Neural cell (in vitro differentiated cells): Measurements from ENCODE around the gene ADIG. TPM values are rescaled to one million over a fixed set of nuclear protein-coding genes. Genes with fewer than 3 reads are reported as not detected.

Experiments
- H2AFZ ChIP-seq: fragments of 200-600, 300-800 bp; sonication (generic), shearing (Covaris generic); 2 replicates; pipeline ENCODE4 v1.6.0; 2014; ENCODE audit warnings: low read depth, mild to moderate bottlenecking, antibody characterized with exemption, low read length, moderate library complexity
- H3F3A ChIP-seq: fragments of 200-600 bp; shearing (Covaris generic); 2 replicates; pipeline ENCODE4 v1.6.1; 2016; ENCODE audit warnings: mild to moderate bottlenecking, moderate library complexity, mixed read lengths, antibody characterized with exemption, low read length; ENCODE audit not compliant: insufficient read depth, poor library complexity, severe bottlenecking
- H3K27ac ChIP-seq: fragments of 200-600, 300-800 bp; sonication (generic), shearing (Covaris generic); 2 replicates; pipeline ENCODE4 v1.5.1; 2014; ENCODE audit warnings: mild to moderate bottlenecking, low read length, moderate library complexity
- H3K27me3 ChIP-seq: fragments of 300-800, 200-600 bp; sonication (generic), shearing (Covaris generic); 2 replicates; pipeline ENCODE4 v1.6.0; 2014; ENCODE audit warnings: mild to moderate bottlenecking, low read depth, low read length, moderate library complexity; ENCODE audit not compliant: insufficient read depth
- H3K36me3 ChIP-seq: fragments of 300-800, 200-600 bp; sonication (generic), shearing (Covaris generic); 2 replicates; pipeline ENCODE4 v1.5.1; 2014; ENCODE audit warnings: mild to moderate bottlenecking, antibody characterized with exemption, low read length, moderate library complexity; ENCODE audit not compliant: insufficient read depth
- H3K4me2 ChIP-seq: fragments of 300-800, 200-600 bp; sonication (generic), shearing (Covaris generic); 2 replicates; pipeline ENCODE4 v1.6.0; 2014; ENCODE audit warnings: mild to moderate bottlenecking, low read length
- H3K4me3 ChIP-seq: fragments of 300-800, 200-600 bp; sonication (generic), shearing (Covaris generic); 2 replicates; pipeline ENCODE4 v1.5.1; 2014; ENCODE audit warnings: mild to moderate bottlenecking, low read length, moderate library complexity
- H3K79me2 ChIP-seq: fragments of 200-600 bp; shearing (Covaris generic); replicated peaks from 2 replicates; pipeline ENCODE4 v1.6.0; 2014; ENCODE audit warnings: mild to moderate bottlenecking, low read length, moderate library complexity; ENCODE audit not compliant: insufficient read depth
- H3K9ac ChIP-seq: fragments of 300-800, 200-600 bp; sonication (generic), shearing (Covaris generic); 2 replicates; pipeline ENCODE4 v1.6.1; 2016; ENCODE audit warnings: mild to moderate bottlenecking, low read length, mixed read lengths
- H3K9me2 ChIP-seq: fragments of 200-600 bp; shearing (Covaris generic); 2 replicates; pipeline ENCODE4 v1.6.1; 2016; ENCODE audit warnings: mild to moderate bottlenecking, low read length, mixed read lengths; ENCODE audit not compliant: insufficient read depth
- H3K9me3 ChIP-seq: fragments of 200-600, 300-800 bp; sonication (generic), shearing (Covaris generic); 2 replicates; pipeline ENCODE4 v1.6.1; 2016; ENCODE audit warnings: mild to moderate bottlenecking, mixed run types, low read length, moderate library complexity, mixed read lengths
- H4K20me1 ChIP-seq: fragments of 200-600 bp; shearing (Covaris generic); 2 replicates; pipeline ENCODE4 v1.6.1; 2016; ENCODE audit warnings: mild to moderate bottlenecking, mixed run types; ENCODE audit not compliant: insufficient read depth
- EP300 ChIP-seq: fragments of 450-650 bp; conservative IDR thresholded peaks from 2 replicates; pipeline ENCODE4 v1.6.1; 2014; ENCODE audit warnings: antibody characterized with exemption, mild to moderate bottlenecking, moderate library complexity; ENCODE audit not compliant: poor library complexity, severe bottlenecking
- EZH2 ChIP-seq: fragments of 200-600, 300-800 bp; shearing (Covaris generic), sonication (generic); IDR thresholded peaks from 2 replicates; pipeline ENCODE4 v1.6.1; 2014; ENCODE audit warnings: antibody characterized with exemption, low read length, borderline replicate concordance, mild to moderate bottlenecking; ENCODE audit not compliant: insufficient read depth, poor library complexity, severe bottlenecking
- MXI1 ChIP-seq: fragments of 450-650 bp; conservative IDR thresholded peaks from 2 replicates; pipeline ENCODE4 v1.6.1; 2014; ENCODE audit warnings: antibody characterized with exemption, mild to moderate bottlenecking; ENCODE audit not compliant: poor library complexity, severe bottlenecking
- POLR2AphosphoS5 ChIP-seq: IDR thresholded peaks from 2 replicates; pipeline ENCODE4 v1.6.1; 2012
- RAD21 ChIP-seq: fragments of 450-650 bp; conservative IDR thresholded peaks from 2 replicates; pipeline ENCODE4 v1.6.1; 2014; ENCODE audit warnings: antibody characterized with exemption, mild to moderate bottlenecking, moderate library complexity
- REST ChIP-seq: IDR thresholded peaks from 2 replicates; pipeline ENCODE4 v1.6.1; 2012; ENCODE audit warnings: borderline replicate concordance
- SMC3 ChIP-seq: fragments of 450-650 bp; conservative IDR thresholded peaks from 2 replicates; pipeline ENCODE4 v1.6.1; 2014; ENCODE audit warnings: antibody characterized with exemption, mild to moderate bottlenecking, moderate library complexity; ENCODE audit not compliant: poor library complexity
- TAF1 ChIP-seq: IDR thresholded peaks from 2 replicates; pipeline ENCODE4 v1.6.1; 2012; ENCODE audit warnings: low read depth
- polyA plus RNA-seq: library from polyadenylated mRNA; depleted of rRNA; stranded (reverse); fragments of >200 nt; gene quantifications from 2 replicates; pipeline ENCODE4 v1.2.3, GENCODE V29; 2014
- TF ChIP-seq, protein P1 (sequence below): fragments of 450-650 bp; IDR thresholded peaks from 2 replicates; pipeline ENCODE4 v1.5.1; 2014; ENCODE audit warnings: antibody characterized with exemption, mild to moderate bottlenecking, moderate library complexity; ENCODE audit not compliant: poor library complexity, severe bottlenecking

ADIG gene
- polyA plus RNA-seq, 1 donor from 2014 or later, result not detected

DNA sequence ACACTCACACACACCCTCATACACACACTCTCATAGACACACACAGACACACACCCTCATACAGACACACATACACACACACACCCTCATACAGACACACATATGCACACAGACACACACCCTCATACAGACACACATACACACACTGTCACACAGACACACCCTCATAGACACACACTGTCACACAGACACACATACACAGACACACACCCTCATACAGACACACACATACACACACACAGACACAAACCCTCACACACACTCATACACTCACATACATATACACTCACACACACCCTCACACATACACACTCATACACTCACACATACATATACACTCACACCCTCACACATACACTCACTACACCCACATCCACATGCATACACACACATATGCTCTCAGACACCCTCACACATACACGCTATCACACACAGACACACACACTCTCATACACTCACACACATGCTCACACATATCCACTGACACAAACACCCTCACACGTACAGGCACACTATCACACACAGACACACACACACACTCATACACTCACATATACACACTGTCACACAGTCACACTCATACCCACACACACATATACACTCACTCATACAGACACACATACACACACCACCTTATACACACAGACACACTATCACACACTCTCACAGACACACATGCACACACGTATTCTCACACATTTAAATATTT, 9.1 kb downstream of the ADIG start:
- H2AFZ ChIP-seq, result no peak overlapping the region
- H3K9ac ChIP-seq, result no peak overlapping the region

DNA sequence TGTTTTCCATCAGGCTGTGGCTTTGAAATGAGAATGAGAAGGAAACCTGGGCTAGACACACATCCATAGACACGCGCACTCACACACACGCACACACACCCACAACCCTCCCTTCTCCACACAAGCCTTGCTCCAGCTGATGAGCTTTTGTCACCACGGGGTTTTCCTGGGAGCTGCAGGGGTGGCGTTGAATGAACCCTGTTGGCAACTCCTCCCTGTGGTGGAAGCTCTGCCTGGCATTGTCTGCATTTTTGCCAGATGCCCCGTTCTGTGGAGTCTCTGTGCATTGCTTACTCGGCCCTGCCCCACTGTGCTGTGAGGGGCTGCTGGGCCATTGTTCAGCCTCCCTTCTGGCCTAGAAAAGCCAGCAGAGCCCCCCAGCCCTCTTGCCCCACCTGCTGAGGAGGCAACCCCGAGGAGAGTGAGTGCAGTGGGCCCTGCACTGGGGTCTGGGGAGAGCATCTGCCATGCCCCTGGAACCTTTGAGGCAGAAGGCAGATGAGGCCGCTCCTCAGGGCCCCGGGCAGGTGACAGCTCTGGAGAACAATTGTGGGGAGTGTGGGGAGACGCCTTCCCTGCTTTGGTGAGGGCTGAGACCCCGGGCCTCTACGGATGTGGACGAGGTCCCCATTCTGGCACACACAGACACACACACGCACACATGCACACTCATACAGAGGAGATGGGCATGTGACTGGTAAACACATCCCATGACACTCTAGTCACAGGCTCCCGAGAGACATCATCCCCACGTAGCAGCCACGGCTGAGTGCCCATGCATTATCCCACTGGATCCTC, 9.9 kb downstream of the ADIG start:
- Histone ChIP-seq H3K4me3 (no peak overlapping the region), H3K9me3 (no peaks in the 10 kb centered on the region), H3K27ac (no peak overlapping the region), H3K9ac (no peak overlapping the region), H4K20me1 (no peaks in the 10 kb centered on the region), H3F3A (no peaks in the 10 kb centered on the region), H3K27me3 (no peaks in the 10 kb centered on the region), H3K79me2 (no peaks in the 10 kb centered on the region), H3K4me2 (no peak overlapping the region), H3K36me3 (no peaks in the 10 kb centered on the region), H3K9me2 (no peaks in the 10 kb centered on the region), H2AFZ (no peak overlapping the region)
- TF ChIP-seq SMC3 (no peak), MXI1 (no peak), EP300 (no peak), POLR2AphosphoS5 (no peak), REST (no peak), RAD21 (no peak), EZH2 (no peak), TAF1 (no peak)
- TF ChIP-seq, protein P1, sequence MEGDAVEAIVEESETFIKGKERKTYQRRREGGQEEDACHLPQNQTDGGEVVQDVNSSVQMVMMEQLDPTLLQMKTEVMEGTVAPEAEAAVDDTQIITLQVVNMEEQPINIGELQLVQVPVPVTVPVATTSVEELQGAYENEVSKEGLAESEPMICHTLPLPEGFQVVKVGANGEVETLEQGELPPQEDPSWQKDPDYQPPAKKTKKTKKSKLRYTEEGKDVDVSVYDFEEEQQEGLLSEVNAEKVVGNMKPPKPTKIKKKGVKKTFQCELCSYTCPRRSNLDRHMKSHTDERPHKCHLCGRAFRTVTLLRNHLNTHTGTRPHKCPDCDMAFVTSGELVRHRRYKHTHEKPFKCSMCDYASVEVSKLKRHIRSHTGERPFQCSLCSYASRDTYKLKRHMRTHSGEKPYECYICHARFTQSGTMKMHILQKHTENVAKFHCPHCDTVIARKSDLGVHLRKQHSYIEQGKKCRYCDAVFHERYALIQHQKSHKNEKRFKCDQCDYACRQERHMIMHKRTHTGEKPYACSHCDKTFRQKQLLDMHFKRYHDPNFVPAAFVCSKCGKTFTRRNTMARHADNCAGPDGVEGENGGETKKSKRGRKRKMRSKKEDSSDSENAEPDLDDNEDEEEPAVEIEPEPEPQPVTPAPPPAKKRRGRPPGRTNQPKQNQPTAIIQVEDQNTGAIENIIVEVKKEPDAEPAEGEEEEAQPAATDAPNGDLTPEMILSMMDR, result no peak

More for the DNA sequence above, 9.1 kb downstream of the ADIG start:
- no peaks in the 10 kb centered on the region for H3K9me2 ChIP-seq
- no peaks in the 10 kb centered on the region for H3K27me3 ChIP-seq
- H3K27ac ChIP-seq, result no peak overlapping the region
- H4K20me1 ChIP-seq, result no peaks in the 10 kb centered on the region
- no peaks in the 10 kb centered on the region for H3K79me2 ChIP-seq
- TF ChIP-seq EZH2 (peak; percentile 56), EP300 (no peak)
- H3K9me3 ChIP-seq, result no peaks in the 10 kb centered on the region
- no peaks in the 10 kb centered on the region for H3K36me3 ChIP-seq
- no peak overlapping the region for H3K4me3 ChIP-seq
- H3F3A ChIP-seq, result no peaks in the 10 kb centered on the region
- H3K4me2 ChIP-seq, result no peak overlapping the region
